GM12878 (cell line): ENCODE data around the gene BICD1. TPM values are rescaled to one million over a fixed set of nuclear protein-coding genes. Genes with fewer than 3 reads are reported as not detected.

ENCODE experiments used
- ATAC-seq: fragments of 200-7000 bp; cut with Tn5 transposase; 3 replicates; pipeline ENCODE4 v1.9.1; 2020; ENCODE audit warnings: mild to moderate bottlenecking, moderate library complexity
- BruUV-seq: library from RNA; stranded (reverse); fragments of 400-500 nt; replicated peaks from 2 replicates; lab custom pipeline; 2021; lab: Mats Ljungman, UMichigan
- CTCF ChIA-PET: fragments of 300-600 bp; sonication (Branson Sonifier 250); formaldehyde crosslinking; extraction: SDS; loops from one replicate; lab custom pipeline; 2021; ENCODE audit warnings: inconsistent platforms; lab: Yijun Ruan, JAX
- POLR2A ChIA-PET: fragments of 350-600 bp; formaldehyde crosslinking; extraction: SDS; loops from one replicate; lab custom pipeline; 2021; ENCODE audit warnings: inconsistent platforms; lab: Charles Lee
- RAD21 ChIA-PET: fragments of 300-600 bp; sonication (Branson Sonifier 250); formaldehyde crosslinking; loops from one replicate; lab custom pipeline; 2023; ENCODE audit warnings: antibody characterized with exemption; ENCODE audit not compliant: unreplicated experiment; lab: Charles Lee
- SMC1A ChIA-PET: fragments of 300-600 bp; sonication (Branson Sonifier 250); formaldehyde crosslinking; loops from one replicate; lab custom pipeline; 2023; ENCODE audit not compliant: unreplicated experiment, uncharacterized antibody; lab: Charles Lee
- DNase-seq: peaks from one replicate; pipeline ENCODE4 v3.0.0-alpha.2; 2011; ENCODE audit warnings: low read depth, low spot score
- FAIRE-seq: peaks from 3 replicates; lab custom pipeline; 2011; peaks lifted over from hg19 to GRCh38; lab: Jason Lieb, UNC
- H2AFZ ChIP-seq: 2 replicates; pipeline ENCODE4 v1.6.0; 2011; ENCODE audit warnings: low read depth, low read length, control low read depth; ENCODE audit not compliant: control insufficient read depth
- H3K27ac ChIP-seq: 2 replicates; pipeline ENCODE4 v1.5.1; 2011; ENCODE audit warnings: control low read depth; ENCODE audit not compliant: control insufficient read depth, insufficient read depth
- H3K27me3 ChIP-seq, 2 experiments: replicated peaks in 1 of 2; 2 replicates each; pipeline versions ENCODE4 v1.6.0 to v1.6.1; 2011; ENCODE audit warnings: low read length in 1 of 2; ENCODE audit not compliant: control insufficient read depth in 2 of 2, insufficient read depth in 2 of 2
- H3K36me3 ChIP-seq, 2 experiments: 2 replicates each; pipeline ENCODE4 v1.5.1; 2011; ENCODE audit warnings: low read length in 1 of 2; ENCODE audit not compliant: control insufficient read depth in 2 of 2, insufficient read depth in 2 of 2
- H3K4me1 ChIP-seq: 2 replicates; pipeline ENCODE4 v1.6.1; 2011; ENCODE audit warnings: mild to moderate bottlenecking, low read length, moderate library complexity, mixed read lengths; ENCODE audit not compliant: control insufficient read depth, insufficient read depth
- H3K4me2 ChIP-seq: 2 replicates; pipeline ENCODE4 v1.6.0; 2011; ENCODE audit warnings: control low read depth; ENCODE audit not compliant: control insufficient read depth, insufficient read depth
- H3K4me3 ChIP-seq: fragments of 200-600 bp; sonication (generic); 2 replicates; pipeline ENCODE4 v1.5.1; 2016
- H3K79me2 ChIP-seq: 2 replicates; pipeline ENCODE4 v1.6.0; 2011; ENCODE audit warnings: low read length; ENCODE audit not compliant: control insufficient read depth, insufficient read depth
- H3K9ac ChIP-seq: 2 replicates; pipeline ENCODE4 v1.8.0; 2011; ENCODE audit warnings: low read length, control low read depth, mixed read lengths; ENCODE audit not compliant: control insufficient read depth, insufficient read depth
- H3K9me3 ChIP-seq: replicated peaks from 3 replicates; pipeline ENCODE4 v1.5.1; 2011; ENCODE audit warnings: mild to moderate bottlenecking, low read length; ENCODE audit not compliant: control insufficient read depth, insufficient read depth
- H4K20me1 ChIP-seq: 2 replicates; pipeline ENCODE4 v1.6.0; 2011; ENCODE audit not compliant: control insufficient read depth, insufficient read depth
- BHLHE40 ChIP-seq, 2 experiments: fragments of 450-650 bp in 1 of 2; IDR thresholded peaks; 2 replicates each; pipeline ENCODE4 v1.6.1; 2011 to 2017; ENCODE audit warnings: low read depth in 2 of 2, borderline replicate concordance in 1 of 2, improper control_type of control experiment in 1 of 2, low read length in 1 of 2, mild to moderate bottlenecking in 1 of 2
- CBX3 ChIP-seq: fragments of 200-600 bp; sonication (generic); IDR thresholded peaks from 2 replicates; pipeline ENCODE4 v1.6.1; 2016; ENCODE audit warnings: low read depth, borderline replicate concordance
- EED ChIP-seq: sonication (generic); IDR thresholded peaks from 2 replicates; pipeline ENCODE4 v1.6.1; 2016; ENCODE audit warnings: antibody characterized with exemption, low read depth
- ESRRA ChIP-seq: IDR thresholded peaks from 2 replicates; pipeline ENCODE4 v1.6.1; 2012; ENCODE audit warnings: mild to moderate bottlenecking, low read length, improper control_type of control experiment
- MTA3 ChIP-seq: IDR thresholded peaks from 2 replicates; pipeline ENCODE4 v1.6.1; 2012; ENCODE audit warnings: low read length, inconsistent platforms, borderline replicate concordance
- NFYA ChIP-seq: IDR thresholded peaks from 2 replicates; pipeline ENCODE4 v1.6.1; 2011; ENCODE audit warnings: low read depth, mild to moderate bottlenecking, low read length, improper control_type of control experiment, borderline replicate concordance
- PKNOX1 ChIP-seq: fragments of 450-650 bp; IDR thresholded peaks from 2 replicates; pipeline ENCODE4 v1.6.1; 2016; ENCODE audit warnings: mild to moderate bottlenecking
- SIX5 ChIP-seq: IDR thresholded peaks from 2 replicates; pipeline ENCODE4 v1.6.1; 2011; ENCODE audit warnings: mild to moderate bottlenecking, low read depth, low read length, moderate library complexity; ENCODE audit not compliant: severe bottlenecking
- WGBS: methylation state at CpG from one replicate; pipeline ENCODE4 v1.1.6; 2016; ENCODE audit warnings: low lambda C conversion rate; ENCODE audit not compliant: insufficient replicate concordance, insufficient coverage; ENCODE audit errors: missing lambda C conversion rate; 5-methylcytosine and 5-hydroxymethylcytosine counted together
- in situ Hi-C: fragments of 300-500 bp; cut with MboI; formaldehyde crosslinking; loops from 9 replicates; pipeline ENCODE4 v1.14.3; 2018; ENCODE audit warnings: mixed read lengths
- intact Hi-C: fragments of 100-400 bp; cut with micrococcal nuclease; formaldehyde crosslinking; loops from one replicate; pipeline ENCODE4 v1.14.2; 2022; ENCODE audit not compliant: unreplicated experiment
- polyA plus RNA-seq, 11 experiments: library from polyadenylated mRNA; depleted of rRNA in 4 of 11; unstranded in 6 of 11; stranded (reverse) in 5 of 11; fragments of >200 nt; fragmentation: Nextera tagmentation in 4 of 11; fragmentation: Illumina TruSeq in 1 of 11; extraction: Ambion mirVana in 4 of 11; extraction: Trizol in 1 of 11; gene quantifications; 1 replicate in 1 of 11; 2 replicates in 10 of 11; pipeline versions ENCODE4 v1.2.1 to v1.2.3, GENCODE V29; 2011 to 2016; ENCODE audit warnings: inconsistent platforms in 2 of 11, missing spikeins in 2 of 11, low read depth in 1 of 11
- total RNA-seq, 4 experiments: library from RNA; depleted of rRNA in 3 of 4; stranded (reverse); fragments of >200 nt in 3 of 4; fragmentation: Illumina TruSeq in 1 of 4; extraction: Trizol in 1 of 4; gene quantifications; 2 replicates each; pipeline versions ENCODE4 v1.2.1 to v1.2.3, GENCODE V29; 2013 to 2021

Gene BICD1
- total and polyA plus RNA-seq, 10 of the 15 experiments (the other 5 are each of a cell fraction or from before 2014, with no cell fraction given), result 4.7 to 32.5 (median 14.4) TPM

- BruUV-seq, result no TSS peak
- Histone ChIP-seq H3K9me3 (no peaks in the 10 kb centered on the region), H2AFZ (no peak overlapping the region), H3K4me1 (no peaks in the 10 kb centered on the region), H3K4me3 (no peak overlapping the region), H3K36me3 (no peaks in the 10 kb centered on the region; a peak in 1 of 4 replicates), H3K4me2 (no peak overlapping the region), H3K79me2 (no peaks in the 10 kb centered on the region), H3K27me3 (no peaks in the 10 kb centered on the region), H4K20me1 (no peaks in the 10 kb centered on the region), H3K9ac (no peak overlapping the region), H3K27ac (no peak overlapping the region)
- RAD21 ChIA-PET, result interaction anchor here (0.8 kb wide), 1 partner anchor 53 kb away, joined by 3 read pairs; no protein-coding TSS in a partner anchor
- FAIRE-seq (no peak), ATAC-seq (no peak), DNase-seq (no peak)
- CTCF ChIA-PET, result no interaction called here
- SMC1A ChIA-PET, result interaction anchor here (0.8 to 2.3 kb wide), 3 partner anchors 10 to 48 kb away, joined by 3 to 13 read pairs (median 4); no protein-coding TSS in a partner anchor
- intact Hi-C loops, result no loop called here
- in situ Hi-C loops, result no loop called here
- 98% methylated on average over 4 of the region's 4 CpGs for WGBS
- TF ChIP-seq MTA3, result no peak
- no peak for TF ChIP-seq NFYA
- no peak for TF ChIP-seq EED
- TF ChIP-seq PKNOX1, result no peak
- POLR2A ChIA-PET, result interaction anchor here (1.1 kb wide), 1 partner anchor 9 kb away, joined by 3 read pairs; no protein-coding TSS in a partner anchor
Observed at GRCh38 chr12:32155961-32156529, 49.4 kb downstream of the BICD1 start.

GRCh38 chr12:32158525-32158924, 51.9 kb downstream of the BICD1 start:
- ChIA-PET CTCF (interaction anchor here (1.0 kb wide), 1 partner anchor 87 kb away, joined by 3 read pairs; no protein-coding TSS in a partner anchor), POLR2A (interaction anchor here (0.5 kb wide), 1 partner anchor 143 kb away, joined by 3 read pairs; no protein-coding TSS in a partner anchor), SMC1A (no interaction called here), RAD21 (interaction anchor here (0.6 kb wide), 1 partner anchor 436 kb away, joined by 3 read pairs; no protein-coding TSS in a partner anchor)
- Histone ChIP-seq H3K9ac (no peak overlapping the region), H3K79me2 (no peaks in the 10 kb centered on the region), H3K27ac (no peak overlapping the region), H4K20me1 (no peaks in the 10 kb centered on the region), H3K4me1 (no peaks in the 10 kb centered on the region), H3K27me3 (no peaks in the 10 kb centered on the region), H3K4me3 (no peak overlapping the region), H3K36me3 (no peaks in the 10 kb centered on the region), H3K9me3 (no peaks in the 10 kb centered on the region), H3K4me2 (no peak overlapping the region), H2AFZ (no peak overlapping the region)
- WGBS, result 100% methylated on average over 1 of the region's 1 CpG
- no peak for FAIRE-seq
- TF ChIP-seq CBX3 (no peak), SIX5 (no peak), ESRRA (no peak), BHLHE40 (IDR thresholded peaks at IDR 0.05; ENCODE audit: borderline replicate concordance in 1 of 2, low read depth in 2 of 2, low read length in 1 of 2) (no peak)
- no TSS peak for BruUV-seq
- DNase-seq, result no peak
- intact Hi-C loops (no loop called here), in situ Hi-C loops (no loop called here)
- no peak for ATAC-seq
